SK-N-SH treated with all-trans-retinoic acid at 6 μM for 48 hours (cell line): ENCODE results near the gene RAP1A.

Experiments
- ATAC-seq: fragments of 200-7000 bp; cut with Tn5 transposase; 3 replicates; pipeline ENCODE4 v1.9.1; 2020; ENCODE audit warnings: mild to moderate bottlenecking, moderate library complexity
- ARNTL ChIP-seq: fragments of 450-650 bp; formaldehyde crosslinking; IDR thresholded peaks from 2 replicates; pipeline ENCODE4 v1.5.0; 2020; ENCODE audit warnings: low read depth, mild to moderate bottlenecking, moderate library complexity, borderline replicate concordance
- BACH2 ChIP-seq: fragments of 250-450 bp; sonication (Bioruptor Pico); IDR thresholded peaks from 2 replicates; pipeline ENCODE4 v1.9.0; 2021; ENCODE audit warnings: mild to moderate bottlenecking, borderline replicate concordance
- CREB5 ChIP-seq: fragments of 250-450 bp; sonication (Bioruptor Pico); IDR thresholded peaks from 2 replicates; pipeline ENCODE4 v1.5.1; 2020; ENCODE audit warnings: low read depth, mild to moderate bottlenecking, moderate library complexity
- CSDC2 ChIP-seq: fragments of 250-450 bp; sonication (Bioruptor Pico); IDR thresholded peaks from 2 replicates; pipeline ENCODE4 v1.5.0; 2020; ENCODE audit warnings: mild to moderate bottlenecking, moderate library complexity
- CSRNP3 ChIP-seq: fragments of 250-450 bp; sonication (Bioruptor Pico); IDR thresholded peaks from 2 replicates; pipeline ENCODE4 v1.5.1; 2021; ENCODE audit warnings: mild to moderate bottlenecking, moderate library complexity
- ESRRG ChIP-seq: fragments of 250-450 bp; sonication (Bioruptor Pico); IDR thresholded peaks from 2 replicates; pipeline ENCODE4 v1.6.1; 2021; ENCODE audit warnings: mild to moderate bottlenecking
- GLIS3 ChIP-seq: fragments of 250-450 bp; sonication (Bioruptor Pico); IDR thresholded peaks from 2 replicates; pipeline ENCODE4 v1.5.0; 2020; ENCODE audit warnings: mild to moderate bottlenecking, moderate library complexity
- ISL1 ChIP-seq: fragments of 250-450 bp; sonication (Bioruptor Pico); IDR thresholded peaks from 2 replicates; pipeline ENCODE4 v2.1.2; 2022; ENCODE audit warnings: mild to moderate bottlenecking, moderate library complexity
- OSR1 ChIP-seq: fragments of 250-450 bp; sonication (Bioruptor Pico); IDR thresholded peaks from 2 replicates; pipeline ENCODE4 v1.8.0; 2022; ENCODE audit warnings: moderate library complexity, mild to moderate bottlenecking, inconsistent platforms
- PATZ1 ChIP-seq: fragments of 250-450 bp; sonication (Bioruptor Pico); IDR thresholded peaks from 2 replicates; pipeline ENCODE4 v1.8.0; 2020; ENCODE audit warnings: mild to moderate bottlenecking, moderate library complexity, borderline replicate concordance
- POU6F1 ChIP-seq: fragments of 250-450 bp; sonication (Bioruptor Pico); IDR thresholded peaks from 2 replicates; pipeline ENCODE4 v1.8.0; 2021; ENCODE audit warnings: low read depth, mild to moderate bottlenecking, moderate library complexity, borderline replicate concordance
- PPARA ChIP-seq: fragments of 250-450 bp; sonication (Bioruptor Pico); IDR thresholded peaks from 2 replicates; pipeline ENCODE4 v1.5.0; 2020; ENCODE audit warnings: mild to moderate bottlenecking, borderline replicate concordance
- RARB ChIP-seq: fragments of 250-450 bp; sonication (Bioruptor Pico); IDR thresholded peaks from 2 replicates; pipeline ENCODE4 v1.8.0; 2021; ENCODE audit warnings: mild to moderate bottlenecking, moderate library complexity
- SNAI2 ChIP-seq: fragments of 250-450 bp; sonication (Bioruptor Pico); IDR thresholded peaks from 2 replicates; pipeline ENCODE4 v1.5.0; 2020; ENCODE audit warnings: mild to moderate bottlenecking, moderate library complexity
- TCF4 ChIP-seq: fragments of 250-450 bp; sonication (Bioruptor Pico); IDR thresholded peaks from 2 replicates; pipeline ENCODE4 v1.8.0; 2021; ENCODE audit warnings: mild to moderate bottlenecking, moderate library complexity, borderline replicate concordance
- TOX ChIP-seq: fragments of 250-450 bp; sonication (Bioruptor Pico); IDR thresholded peaks from 2 replicates; pipeline ENCODE4 v1.8.0; 2021; ENCODE audit warnings: mild to moderate bottlenecking, moderate library complexity, borderline replicate concordance
- TSHZ2 ChIP-seq: fragments of 250-450 bp; sonication (Bioruptor Pico); IDR thresholded peaks from 2 replicates; pipeline ENCODE4 v1.5.0; 2020; ENCODE audit warnings: mild to moderate bottlenecking, moderate library complexity
- ZC3H10 ChIP-seq: fragments of 250-450 bp; sonication (Bioruptor Pico); IDR thresholded peaks from 2 replicates; pipeline ENCODE4 v1.5.1; 2021; ENCODE audit warnings: mild to moderate bottlenecking, moderate library complexity
- ZFP3 ChIP-seq: fragments of 250-450 bp; sonication (Bioruptor Pico); IDR thresholded peaks from 2 replicates; pipeline ENCODE4 v1.5.0; 2020; ENCODE audit warnings: mild to moderate bottlenecking, moderate library complexity
- ZFP30 ChIP-seq: fragments of 450-650 bp; formaldehyde crosslinking; IDR thresholded peaks from 2 replicates; pipeline ENCODE4 v1.5.0; 2022; ENCODE audit warnings: mild to moderate bottlenecking, moderate library complexity
- ZNF565 ChIP-seq: fragments of 450-650 bp; formaldehyde crosslinking; conservative IDR thresholded peaks from 2 replicates; pipeline ENCODE4 v1.5.0; 2020; ENCODE audit warnings: low read depth, mild to moderate bottlenecking, moderate library complexity
- ZNF70 ChIP-seq: fragments of 450-650 bp; formaldehyde crosslinking; IDR thresholded peaks from 2 replicates; pipeline ENCODE4 v1.5.0; 2020; ENCODE audit warnings: mild to moderate bottlenecking, moderate library complexity
- ZNF8 ChIP-seq: fragments of 450-650 bp; formaldehyde crosslinking; IDR thresholded peaks from 2 replicates; pipeline ENCODE4 v1.5.0; 2020; ENCODE audit warnings: mild to moderate bottlenecking, moderate library complexity

Gene RAP1A

GRCh38 chr1:111735321-111735720 lies 115.7 kb downstream of the RAP1A start:
- no peak for TF ChIP-seq ZC3H10
- TF ChIP-seq ZFP3 (CRISPR knock-in tag), result no peak
- no peak for TF ChIP-seq CREB5
- TF ChIP-seq ZNF70 (CRISPR knock-in tag), result no peak
- no peak for TF ChIP-seq TCF4 (CRISPR knock-in tag)
- no peak for TF ChIP-seq ISL1
- no peak for TF ChIP-seq PPARA (CRISPR knock-in tag)
- TF ChIP-seq GLIS3, result no peak
- no peak for TF ChIP-seq ZNF565 (CRISPR knock-in tag)
- TF ChIP-seq ESRRG, result no peak
- no peak for TF ChIP-seq SNAI2 (CRISPR knock-in tag)
- TF ChIP-seq TOX (CRISPR knock-in tag), result no peak
- TF ChIP-seq CSDC2, result no peak
- no peak for TF ChIP-seq BACH2 (CRISPR knock-in tag)
- no peak for TF ChIP-seq POU6F1
- TF ChIP-seq RARB (CRISPR knock-in tag), result no peak
- TF ChIP-seq TSHZ2 (CRISPR knock-in tag), result no peak
- no peak for ATAC-seq

- ATAC-seq, result no peak
- no peak for TF ChIP-seq ZFP30 (CRISPR knock-in tag)
- no peak for TF ChIP-seq POU6F1
- TF ChIP-seq TOX (CRISPR knock-in tag), result no peak
- no peak for TF ChIP-seq PATZ1
- TF ChIP-seq ZC3H10, result no peak
- no peak for TF ChIP-seq ZNF565 (CRISPR knock-in tag)
- no peak for TF ChIP-seq ZNF8 (CRISPR knock-in tag)
- no peak for TF ChIP-seq GLIS3
- no peak for TF ChIP-seq PPARA (CRISPR knock-in tag)
- TF ChIP-seq CSRNP3 (CRISPR knock-in tag), result no peak
- TF ChIP-seq CSDC2, result no peak
- no peak for TF ChIP-seq OSR1 (CRISPR knock-in tag)
- no peak for TF ChIP-seq ZNF70 (CRISPR knock-in tag)
- no peak for TF ChIP-seq ARNTL (CRISPR knock-in tag)
- TF ChIP-seq BACH2 (CRISPR knock-in tag), result no peak
- no peak for TF ChIP-seq SNAI2 (CRISPR knock-in tag)
- no peak for TF ChIP-seq ISL1
- TF ChIP-seq CREB5, result no peak
- TF ChIP-seq RARB (CRISPR knock-in tag), result no peak
Measured at GRCh38 chr1:111735858-111736544, 116.4 kb downstream of the RAP1A start.
